Liver (tissue), 9 donors: ENCODE results near the gene YIPF6. TPM values are rescaled to one million over a fixed set of nuclear protein-coding genes. Genes with fewer than 3 reads are reported as not detected.

Experiments used
- DNase-seq: peaks from one replicate; pipeline ENCODE4 v3.0.0-alpha.2; 2017; ENCODE audit warnings: low spot score
- H3K27ac ChIP-seq, 2 donors: one replicate each; pipeline ENCODE4 v1.7.0; 2013; ENCODE audit warnings: inconsistent platforms in 2 of 2, low read length in 2 of 2, control low read depth in 1 of 2, low read depth in 1 of 2, mild to moderate bottlenecking in 1 of 2
- H3K27me3 ChIP-seq, 4 donors: one replicate each; pipeline versions ENCODE4 v1.6.1 to v1.7.0; 2013; ENCODE audit warnings: low read length in 3 of 4, inconsistent platforms in 1 of 4, mild to moderate bottlenecking in 1 of 4, moderate library complexity in 1 of 4; ENCODE audit not compliant: control insufficient read depth in 4 of 4, insufficient read depth in 4 of 4
- H3K36me3 ChIP-seq, 4 donors: one replicate each; pipeline versions ENCODE4 v1.6.1 to v1.7.0; 2013; ENCODE audit warnings: low read length in 3 of 4, mild to moderate bottlenecking in 3 of 4, low read depth in 1 of 4, moderate library complexity in 1 of 4; ENCODE audit not compliant: control insufficient read depth in 4 of 4, insufficient read depth in 3 of 4
- H3K4me1 ChIP-seq, 4 donors: one replicate each; pipeline versions ENCODE4 v1.6.1 to v1.7.0; 2013; ENCODE audit warnings: low read length in 3 of 4, mild to moderate bottlenecking in 3 of 4, moderate library complexity in 1 of 4; ENCODE audit not compliant: control insufficient read depth in 4 of 4, insufficient read depth in 4 of 4
- H3K4me3 ChIP-seq, 3 donors: one replicate each; pipeline versions ENCODE4 v1.6.1 to v1.7.0; 2013; ENCODE audit warnings: low read length in 3 of 3, control low read depth in 1 of 3, low read depth in 1 of 3, mild to moderate bottlenecking in 1 of 3
- H3K9ac ChIP-seq, 2 donors: one replicate each; pipeline ENCODE4 v1.7.0; 2013; ENCODE audit warnings: low read length in 2 of 2, mild to moderate bottlenecking in 2 of 2, moderate library complexity in 2 of 2, control low read depth in 1 of 2, low read depth in 1 of 2
- H3K9me3 ChIP-seq, 4 donors: one replicate each; pipeline versions ENCODE4 v1.6.1 to v1.7.0; 2013; ENCODE audit warnings: low read length in 3 of 4; ENCODE audit not compliant: control insufficient read depth in 4 of 4
- EGR1 ChIP-seq, 2 donors: IDR thresholded peaks; 2 replicates each; pipeline ENCODE4 v1.6.1; 2016 to 2018; ENCODE audit warnings: antibody characterized with exemption in 2 of 2, low read depth in 2 of 2
- FOXA1 ChIP-seq: IDR thresholded peaks from 2 replicates; pipeline ENCODE4 v1.6.1; 2016; ENCODE audit warnings: antibody characterized with exemption
- GABPA ChIP-seq, 2 donors: IDR thresholded peaks in 1 of 2; conservative IDR thresholded peaks in 1 of 2; 2 replicates each; pipeline ENCODE4 v1.6.1; 2016; ENCODE audit warnings: antibody characterized with exemption in 2 of 2, mild to moderate bottlenecking in 1 of 2, moderate library complexity in 1 of 2
- HNF4A ChIP-seq, 2 donors: conservative IDR thresholded peaks; 2 replicates each; pipeline ENCODE4 v1.6.1; 2016; ENCODE audit warnings: antibody characterized with exemption in 2 of 2, mild to moderate bottlenecking in 2 of 2
- HNF4G ChIP-seq: IDR thresholded peaks from 2 replicates; pipeline ENCODE4 v1.6.1; 2016; ENCODE audit warnings: antibody characterized with exemption
- JUND ChIP-seq, 2 donors: IDR thresholded peaks; 2 replicates each; pipeline ENCODE4 v1.6.1; 2016; ENCODE audit warnings: antibody characterized with exemption in 2 of 2
- REST ChIP-seq: IDR thresholded peaks from 2 replicates; pipeline ENCODE4 v1.6.1; 2016; ENCODE audit warnings: antibody characterized with exemption, mild to moderate bottlenecking
- SP1 ChIP-seq: IDR thresholded peaks from 2 replicates; pipeline ENCODE4 v1.6.1; 2018; ENCODE audit warnings: antibody characterized with exemption, mild to moderate bottlenecking
- TAF1 ChIP-seq: conservative IDR thresholded peaks from 2 replicates; pipeline ENCODE4 v1.6.1; 2016; ENCODE audit warnings: antibody characterized with exemption, mild to moderate bottlenecking
- YY1 ChIP-seq: IDR thresholded peaks from 2 replicates; pipeline ENCODE4 v1.6.1; 2016; ENCODE audit warnings: antibody characterized with exemption, mild to moderate bottlenecking
- WGBS: extraction: QIAGEN DNeasy Blood & Tissue Kit; methylation state at CpG from one replicate; pipeline ENCODE4 v1.1.7; 2013; 5-methylcytosine and 5-hydroxymethylcytosine counted together
- polyA plus RNA-seq, 2 donors: library from polyadenylated mRNA; stranded (reverse) in 1 of 2; unstranded in 1 of 2; fragments of 200-250 nt in 1 of 2; fragments of >200 nt in 1 of 2; fragmentation: Nextera tagmentation in 1 of 2; extraction: Ambion mirVana in 1 of 2; gene quantifications; one replicate each; pipeline versions ENCODE4 v1.2.1 to v1.2.3, GENCODE V29; 2013 to 2015
- total RNA-seq, 2 donors: library from RNA; depleted of rRNA; stranded (reverse); fragments of >200 nt; gene quantifications; one replicate each; pipeline ENCODE4 v1.2.3, GENCODE V29; 2014
- TF ChIP-seq, protein P1 (sequence below): IDR thresholded peaks from 2 replicates; pipeline ENCODE4 v1.6.1; 2016; ENCODE audit warnings: antibody characterized with exemption
- TF ChIP-seq, protein P2 (sequence below): IDR thresholded peaks from 2 replicates; pipeline ENCODE4 v1.6.1; 2016; ENCODE audit warnings: antibody characterized with exemption
- TF ChIP-seq, protein P3 (sequence below): IDR thresholded peaks from 2 replicates; pipeline ENCODE4 v1.6.1; 2016; ENCODE audit warnings: antibody characterized with exemption
- donor health status: healthy.
- donor health status: healthy.
- donor health status: healthy.
- donor health status: healthy.
- donor health status: healthy.

The YIPF6 gene
- total and polyA plus RNA-seq, 4 donors, result 11.9 to 36.3 (median 28.4) TPM

GRCh38 chrX:68534691-68535090 lies 35.8 kb downstream of the YIPF6 start (continued):
- TF ChIP-seq GABPA (IDR thresholded peaks at IDR 0.05 in 1 of 2, conservative IDR thresholded peaks at IDR 0.05 in 1 of 2), result no peak

- 84% methylated on average over 1 of the region's 1 CpG for WGBS
Observed at GRCh38 chrX:68536429-68536828, 37.6 kb downstream of the YIPF6 start.

DNA sequence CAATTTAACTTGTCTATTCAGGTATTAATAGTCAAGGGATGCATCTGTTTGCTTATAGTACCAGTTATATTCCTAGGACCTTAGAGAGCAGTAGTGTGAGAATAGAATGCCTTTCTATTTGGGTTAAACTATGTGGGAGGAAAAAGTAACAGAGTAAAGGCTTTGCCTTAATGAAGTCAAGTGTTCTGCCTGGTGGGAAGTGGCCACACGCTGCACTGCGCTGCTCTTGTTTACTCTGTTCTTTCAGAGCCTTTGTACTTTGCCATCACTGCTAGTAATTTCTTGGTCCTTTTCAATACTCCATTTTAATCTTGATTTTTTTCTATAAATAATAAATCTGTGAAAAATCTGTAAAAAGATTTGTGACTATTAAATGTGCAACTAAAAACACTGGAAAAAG lies 38.0 kb downstream of the YIPF6 start:
- TF ChIP-seq HNF4A (conservative IDR thresholded peaks at IDR 0.05), result no peak
- TF ChIP-seq, protein P1, sequence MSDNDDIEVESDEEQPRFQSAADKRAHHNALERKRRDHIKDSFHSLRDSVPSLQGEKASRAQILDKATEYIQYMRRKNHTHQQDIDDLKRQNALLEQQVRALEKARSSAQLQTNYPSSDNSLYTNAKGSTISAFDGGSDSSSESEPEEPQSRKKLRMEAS, result no peak
- no peak for TF ChIP-seq TAF1
- TF ChIP-seq JUND (IDR thresholded peaks at IDR 0.05), result no peak
- TF ChIP-seq, protein P2, sequence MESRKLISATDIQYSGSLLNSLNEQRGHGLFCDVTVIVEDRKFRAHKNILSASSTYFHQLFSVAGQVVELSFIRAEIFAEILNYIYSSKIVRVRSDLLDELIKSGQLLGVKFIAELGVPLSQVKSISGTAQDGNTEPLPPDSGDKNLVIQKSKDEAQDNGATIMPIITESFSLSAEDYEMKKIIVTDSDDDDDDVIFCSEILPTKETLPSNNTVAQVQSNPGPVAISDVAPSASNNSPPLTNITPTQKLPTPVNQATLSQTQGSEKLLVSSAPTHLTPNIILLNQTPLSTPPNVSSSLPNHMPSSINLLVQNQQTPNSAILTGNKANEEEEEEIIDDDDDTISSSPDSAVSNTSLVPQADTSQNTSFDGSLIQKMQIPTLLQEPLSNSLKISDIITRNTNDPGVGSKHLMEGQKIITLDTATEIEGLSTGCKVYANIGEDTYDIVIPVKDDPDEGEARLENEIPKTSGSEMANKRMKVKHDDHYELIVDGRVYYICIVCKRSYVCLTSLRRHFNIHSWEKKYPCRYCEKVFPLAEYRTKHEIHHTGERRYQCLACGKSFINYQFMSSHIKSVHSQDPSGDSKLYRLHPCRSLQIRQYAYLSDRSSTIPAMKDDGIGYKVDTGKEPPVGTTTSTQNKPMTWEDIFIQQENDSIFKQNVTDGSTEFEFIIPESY, result no peak
- Histone ChIP-seq H3K9me3 (no peaks in the 10 kb centered on the region), H3K4me3 (no peak overlapping the region), H3K36me3 (peaks cover 0 to 11% (median 5%) of the 10 kb centered on the region in 4 donors), H3K4me1 (no peaks in the 10 kb centered on the region), H3K27me3 (no peaks in the 10 kb centered on the region), H3K9ac (no peak overlapping the region), H3K27ac (no peak overlapping the region)
- DNase-seq, result no peak
- WGBS, result 20% methylated on average over 2 of the region's 2 CpGs

More at GRCh38 chrX:68536429-68536828, 37.6 kb downstream of the YIPF6 start:
- no peak overlapping the region for H3K9ac ChIP-seq
- TF ChIP-seq TAF1 (no peak), YY1 (no peak), HNF4A (conservative IDR thresholded peaks at IDR 0.05) (peak; percentile 69 to 77), HNF4G (peak; percentile 38), SP1 (peak; percentile 7), REST (no peak), FOXA1 (no peak), EGR1 (IDR thresholded peaks at IDR 0.05; ENCODE audit: low read depth in 2 of 2) (no peak)
- TF ChIP-seq, protein P3, sequence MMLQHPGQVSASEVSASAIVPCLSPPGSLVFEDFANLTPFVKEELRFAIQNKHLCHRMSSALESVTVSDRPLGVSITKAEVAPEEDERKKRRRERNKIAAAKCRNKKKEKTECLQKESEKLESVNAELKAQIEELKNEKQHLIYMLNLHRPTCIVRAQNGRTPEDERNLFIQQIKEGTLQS, result no peak
- DNase-seq, result no peak
- peaks cover 0 to 12% (median 6%) of the 10 kb centered on the region in 4 donors for H3K36me3 ChIP-seq
- H3K4me1 ChIP-seq, result no peaks in the 10 kb centered on the region
- H3K27ac ChIP-seq, result no peak overlapping the region
- no peaks in the 10 kb centered on the region for H3K9me3 ChIP-seq
- H3K4me3 ChIP-seq, result no peak overlapping the region
- no peaks in the 10 kb centered on the region for H3K27me3 ChIP-seq
